ENCODE data around the gene OXA1L. TPM values are rescaled to one million over a fixed set of nuclear protein-coding genes. Genes with fewer than 3 reads are reported as not detected.
"Not testable (repeated sequence)": the region's sequence is repeated elsewhere in the genome, so short reads cannot be mapped to it uniquely, and the experiment has no call there.

The OXA1L gene
- total and polyA plus RNA-seq, 12 donors: 79.9 to 183 (median 131) TPM

GRCh38 chr14:22791301-22791700 is 24.8 kb downstream of the OXA1L start:
- H3K9me3 ChIP-seq (replicated peaks in 1 of 3): no peaks in the 10 kb centered on the region
- H3K27me3 ChIP-seq: no peaks in the 10 kb centered on the region
- no peaks in the 10 kb centered on the region for H3K36me3 ChIP-seq (replicated peaks in 1 of 2)
- TF ChIP-seq POLR2A (IDR thresholded peaks at IDR 0.05): no peak
- no peak for TF ChIP-seq CTCF (IDR thresholded peaks at IDR 0.05)
- H3K27ac ChIP-seq: no peak overlapping the region
- no peaks in the 10 kb centered on the region for H3K4me1 ChIP-seq (replicated peaks in 1 of 2)
- intact Hi-C loops (cut with DNase I): no loop called here
- no peak overlapping the region for H3K4me3 ChIP-seq
- DNase-seq: no peak
- 61 to 66% (median 66%) methylated on average over 3 of the region's 3 CpGs for WGBS, 4 donors

- WGBS, 4 donors: 80 to 94% (median 85%) methylated on average over 2 of the region's 2 CpGs
- no peak overlapping the region for H3K27ac ChIP-seq
- no peaks in the 10 kb centered on the region for H3K9me3 ChIP-seq (replicated peaks in 1 of 3)
- no peak overlapping the region for H3K4me3 ChIP-seq
- intact Hi-C loops (cut with DNase I): no loop called here
- no peaks in the 10 kb centered on the region for H3K36me3 ChIP-seq (replicated peaks in 1 of 2)
- no peak for DNase-seq
- no peaks in the 10 kb centered on the region for H3K4me1 ChIP-seq (replicated peaks in 1 of 2)
- TF ChIP-seq POLR2A (IDR thresholded peaks at IDR 0.05) (no peak), CTCF (IDR thresholded peaks at IDR 0.05) (no peak)
- no peaks in the 10 kb centered on the region for H3K27me3 ChIP-seq
These were observed 25.7 kb downstream of the OXA1L start for GRCh38 chr14:22792158-22792557.

- H3K36me3 ChIP-seq (replicated peaks in 1 of 2); H3K4me1 ChIP-seq (replicated peaks in 1 of 2); H3K9me3 ChIP-seq (replicated peaks in 1 of 3); H3K4me3 ChIP-seq; intact Hi-C loops (cut with DNase I); DNase-seq; H3K27me3 ChIP-seq; H3K27ac ChIP-seq: not testable (repeated sequence)
- WGBS, 4 donors: 69 to 78% (median 73%) methylated on average over 5 of the region's 5 CpGs
These were observed 27.1 kb downstream of the OXA1L start for GRCh38 chr14:22793550-22793949.

GRCh38 chr14:22793976-22794375 is 27.5 kb downstream of the OXA1L start:
- no peak for DNase-seq
- no peak for TF ChIP-seq CTCF (IDR thresholded peaks at IDR 0.05)
- no peak for TF ChIP-seq POLR2A (IDR thresholded peaks at IDR 0.05)
- 59 to 81% (median 73%) methylated on average over 5 of the region's 5 CpGs for WGBS, 4 donors
- no peaks in the 10 kb centered on the region for H3K27me3 ChIP-seq
- intact Hi-C loops (cut with DNase I): no loop called here
- peaks cover 0 to 4% of the 10 kb centered on the region in 2 donors for H3K4me1 ChIP-seq (replicated peaks in 1 of 2)
- H3K9me3 ChIP-seq (replicated peaks in 1 of 3): no peaks in the 10 kb centered on the region
- no peaks in the 10 kb centered on the region for H3K36me3 ChIP-seq (replicated peaks in 1 of 2)
- H3K4me3 ChIP-seq: no peak overlapping the region
- no peak overlapping the region for H3K27ac ChIP-seq

- no peaks in the 10 kb centered on the region for H3K36me3 ChIP-seq (replicated peaks in 1 of 2)
- no peak overlapping the region for H3K4me3 ChIP-seq
- intact Hi-C loops (cut with DNase I): no loop called here
- no peaks in the 10 kb centered on the region for H3K9me3 ChIP-seq (replicated peaks in 1 of 3)
- no peaks in the 10 kb centered on the region for H3K27me3 ChIP-seq
- H3K4me1 ChIP-seq (replicated peaks in 1 of 2): peaks cover 0 to 4% of the 10 kb centered on the region in 2 donors
- no peak for DNase-seq
- WGBS, 4 donors: 75 to 84% (median 77%) methylated on average over 6 to 7 of the region's 7 CpGs
- H3K27ac ChIP-seq: no peak overlapping the region
- TF ChIP-seq CTCF (IDR thresholded peaks at IDR 0.05): no peak
- no peak for TF ChIP-seq POLR2A (IDR thresholded peaks at IDR 0.05)
These were observed 28.1 kb downstream of the OXA1L start for GRCh38 chr14:22794551-22794951.
